Astrocyte of the spinal cord (primary cell): ENCODE measurements around the gene MXD3.

ENCODE experiments used
- DNase-seq: peaks from one replicate; pipeline ENCODE4 v3.0.0; 2011; ENCODE audit warnings: low read depth, low spot score
- H3K4me3 ChIP-seq: 2 replicates; pipeline ENCODE4 v1.5.1; 2011; ENCODE audit warnings: low read depth, mild to moderate bottlenecking, low read length, moderate library complexity
- in situ Hi-C: cut with HindIII; loops from 2 replicates; pipeline ENCODE4 v1.10.0; 2017; ENCODE audit warnings: low sequenced_read_pairs
- TF ChIP-seq, protein P1 (sequence below): IDR thresholded peaks from 2 replicates; pipeline ENCODE4 v1.5.1; 2012; ENCODE audit warnings: low read depth, mild to moderate bottlenecking, low read length, inconsistent platforms

Gene MXD3

GRCh38 chr5:177299697-177300096 is 12.0 kb downstream of the MXD3 start:
- TF ChIP-seq, protein P1, sequence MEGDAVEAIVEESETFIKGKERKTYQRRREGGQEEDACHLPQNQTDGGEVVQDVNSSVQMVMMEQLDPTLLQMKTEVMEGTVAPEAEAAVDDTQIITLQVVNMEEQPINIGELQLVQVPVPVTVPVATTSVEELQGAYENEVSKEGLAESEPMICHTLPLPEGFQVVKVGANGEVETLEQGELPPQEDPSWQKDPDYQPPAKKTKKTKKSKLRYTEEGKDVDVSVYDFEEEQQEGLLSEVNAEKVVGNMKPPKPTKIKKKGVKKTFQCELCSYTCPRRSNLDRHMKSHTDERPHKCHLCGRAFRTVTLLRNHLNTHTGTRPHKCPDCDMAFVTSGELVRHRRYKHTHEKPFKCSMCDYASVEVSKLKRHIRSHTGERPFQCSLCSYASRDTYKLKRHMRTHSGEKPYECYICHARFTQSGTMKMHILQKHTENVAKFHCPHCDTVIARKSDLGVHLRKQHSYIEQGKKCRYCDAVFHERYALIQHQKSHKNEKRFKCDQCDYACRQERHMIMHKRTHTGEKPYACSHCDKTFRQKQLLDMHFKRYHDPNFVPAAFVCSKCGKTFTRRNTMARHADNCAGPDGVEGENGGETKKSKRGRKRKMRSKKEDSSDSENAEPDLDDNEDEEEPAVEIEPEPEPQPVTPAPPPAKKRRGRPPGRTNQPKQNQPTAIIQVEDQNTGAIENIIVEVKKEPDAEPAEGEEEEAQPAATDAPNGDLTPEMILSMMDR, result no peak
- DNase-seq, result no peak
- H3K4me3 ChIP-seq, result no peak overlapping the region
- in situ Hi-C loops, result no loop called here

DNA sequence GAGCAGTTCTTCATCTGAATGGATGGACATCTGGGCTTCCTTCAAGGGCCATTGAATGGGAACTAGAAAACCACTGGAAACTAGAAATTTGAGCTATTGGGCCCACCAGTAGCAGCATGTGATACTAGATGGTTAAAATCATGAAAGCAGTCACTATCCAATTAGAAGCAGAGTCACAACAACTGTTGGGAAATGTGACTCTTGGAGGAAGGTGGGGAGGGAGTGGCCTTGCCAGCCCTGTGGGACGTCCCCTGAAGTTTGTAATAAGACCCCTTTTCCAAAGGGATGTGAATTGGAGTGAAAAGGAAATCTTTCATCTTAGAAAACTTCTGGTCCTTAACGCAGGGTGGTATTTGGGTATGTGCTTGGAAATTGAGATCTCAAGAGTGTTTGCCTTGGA is 13.8 kb downstream of the MXD3 start:
- H3K4me3 ChIP-seq, result no peak overlapping the region
- in situ Hi-C loops, result no loop called here
- DNase-seq, result no peak
- TF ChIP-seq, protein P1, result no peak

- DNase-seq, result no peak
- TF ChIP-seq, protein P1, result no peak
- H3K4me3 ChIP-seq, result no peak overlapping the region
- in situ Hi-C loops, result no loop called here
Observed at GRCh38 chr5:177296581-177296980, 15.1 kb downstream of the MXD3 start.

DNA sequence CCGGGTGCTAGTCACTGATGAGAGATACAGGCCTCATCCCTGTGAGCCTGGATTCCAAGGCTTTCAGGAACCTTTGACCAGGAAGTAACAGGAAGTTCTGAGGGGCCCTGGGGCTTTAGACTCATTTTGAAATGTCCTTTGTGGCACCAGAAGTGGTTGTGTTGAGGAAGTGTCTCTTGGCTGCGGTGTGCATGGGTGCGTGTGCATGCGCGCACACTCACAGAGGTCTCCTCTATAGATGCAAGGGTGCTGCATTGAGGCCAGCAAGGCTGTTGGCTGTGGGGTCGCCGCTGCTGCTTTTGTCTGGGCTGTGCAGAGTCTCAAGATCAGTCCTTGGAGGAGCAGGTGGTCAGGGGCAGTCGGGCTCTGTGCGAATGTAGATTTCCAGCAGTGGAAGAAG is 15.8 kb downstream of the MXD3 start:
- TF ChIP-seq, protein P1, result no peak
- no peak overlapping the region for H3K4me3 ChIP-seq
- in situ Hi-C loops, result no loop called here
- no peak for DNase-seq

DNA sequence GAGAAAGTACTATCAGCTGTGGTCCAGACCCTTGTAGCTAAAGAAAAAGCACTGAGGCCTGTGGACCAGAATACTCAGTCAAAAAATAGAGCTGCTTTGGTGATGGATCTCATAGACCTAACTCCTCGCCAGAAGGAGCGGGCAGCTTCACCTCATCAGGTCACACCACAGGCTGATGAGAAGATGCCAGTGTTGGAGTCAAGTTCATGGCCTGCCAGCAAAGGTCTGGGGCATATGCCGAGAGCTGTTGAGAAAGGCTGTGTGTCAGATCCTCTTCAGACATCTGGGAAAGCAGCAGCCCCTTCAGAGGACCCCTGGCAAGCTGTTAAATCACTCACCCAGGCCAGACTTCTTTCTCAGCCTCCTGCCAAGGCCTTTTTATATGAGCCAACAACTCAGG is 17.1 kb downstream of the MXD3 start:
- no peak for DNase-seq
- no peak overlapping the region for H3K4me3 ChIP-seq
- in situ Hi-C loops, result no loop called here
- TF ChIP-seq, protein P1, result no peak

- in situ Hi-C loops, result no loop called here
- no peak for DNase-seq
- TF ChIP-seq, protein P1, result no peak
- H3K4me3 ChIP-seq, result no peak overlapping the region
Observed at GRCh38 chr5:177293819-177294581, 17.7 kb downstream of the MXD3 start.

- no peak for DNase-seq
- in situ Hi-C loops, result no loop called here
- TF ChIP-seq, protein P1, result no peak
- no peak overlapping the region for H3K4me3 ChIP-seq
Observed at GRCh38 chr5:177291735-177292134, 20.0 kb downstream of the MXD3 start.
